Lower leg skin (tissue), 4 donors: ENCODE data around the gene ADPRH. TPM values are rescaled to one million over a fixed set of nuclear protein-coding genes. Genes with fewer than 3 reads are reported as not detected.

Source experiments
- DNase-seq, 2 donors: peaks; one replicate each; pipeline ENCODE4 v3.0.0-alpha.2; 2019; ENCODE audit warnings: low spot score in 2 of 2
- H3K4me3 ChIP-seq: fragments of 200-600 bp; sonication (generic); 2 replicates; pipeline ENCODE4 v1.5.1; 2017; ENCODE audit warnings: mild to moderate bottlenecking, low read depth; ENCODE audit not compliant: poor library complexity, severe bottlenecking
- CTCF ChIP-seq, 3 donors: fragments of 450-650 bp; IDR thresholded peaks; one replicate each; pipeline ENCODE4 v1.5.1; 2016; ENCODE audit warnings: antibody characterized with exemption in 3 of 3, mild to moderate bottlenecking in 3 of 3, moderate library complexity in 2 of 3
- POLR2A ChIP-seq, 2 donors: fragments of 450-650 bp; IDR thresholded peaks; one replicate each; pipeline ENCODE4 v1.6.1; 2016 to 2017; ENCODE audit warnings: antibody characterized with exemption in 2 of 2, mild to moderate bottlenecking in 1 of 2, moderate library complexity in 1 of 2
- whole genome bisulfite sequencing, 2 donors: methylation state at CpG; one replicate each; pipeline ENCODE4 v1.1.5; 2018; 5-methylcytosine and 5-hydroxymethylcytosine counted together
- intact Hi-C: fragments of 100-400 bp; cut with DNase I; formaldehyde crosslinking; loops from one replicate; pipeline ENCODE4 v1.15.0; 2023; ENCODE audit warnings: low total_unique reads
- total RNA-seq, 4 donors: library from RNA; depleted of rRNA; stranded (reverse); fragments of >200 nt; gene quantifications; one replicate each; pipeline ENCODE4 v1.1.0, GENCODE V29; 2016

Gene ADPRH
- total RNA-seq, 4 donors from 2014 or later: 1.1 to 3.6 (median 2.1) TPM

GRCh38 chr3:119580067-119580760 lies 922 bp downstream of the ADPRH start:
- peak overlapping the region; percentile 47 for H3K4me3 ChIP-seq
- intact Hi-C loops: no loop called here
- WGBS, 2 donors: 26 to 32% methylated on average over 16 of the region's 16 CpGs
- TF ChIP-seq CTCF (IDR thresholded peaks at IDR 0.05) (no peak), POLR2A (IDR thresholded peaks at IDR 0.05) (no peak)
- peak in 1 of 2 donors; percentile 21 for DNase-seq

DNA sequence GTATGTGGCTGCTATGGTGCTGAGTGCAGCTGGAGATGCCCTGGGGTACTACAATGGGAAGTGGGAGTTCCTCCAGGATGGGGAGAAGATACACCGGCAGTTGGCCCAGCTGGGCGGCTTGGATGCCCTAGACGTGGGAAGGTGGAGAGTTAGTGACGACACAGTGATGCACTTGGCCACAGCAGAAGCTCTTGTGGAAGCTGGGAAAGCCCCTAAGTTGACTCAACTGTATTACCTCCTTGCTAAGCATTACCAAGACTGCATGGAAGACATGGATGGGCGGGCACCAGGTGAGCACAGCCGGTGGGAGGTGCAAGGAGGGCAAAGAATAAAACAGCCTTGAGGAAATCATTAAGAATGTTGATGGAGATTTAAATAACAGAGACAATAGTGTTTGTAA lies 2.9 kb downstream of the ADPRH start:
- intact Hi-C loops: no loop called here
- H3K4me3 ChIP-seq: no peak overlapping the region
- WGBS, 2 donors: 58 to 68% methylated on average over 6 of the region's 6 CpGs
- DNase-seq: no peak
- TF ChIP-seq POLR2A (IDR thresholded peaks at IDR 0.05) (no peak), CTCF (IDR thresholded peaks at IDR 0.05) (no peak)

- TF ChIP-seq POLR2A (IDR thresholded peaks at IDR 0.05) (no peak), CTCF (IDR thresholded peaks at IDR 0.05) (no peak)
- DNase-seq: no peak
- WGBS, 2 donors: 94% methylated on average over 10 of the region's 10 CpGs
- no peak overlapping the region for H3K4me3 ChIP-seq
- intact Hi-C loops: no loop called here
Observed at GRCh38 chr3:119585208-119585607, 5.9 kb downstream of the ADPRH start.

DNA sequence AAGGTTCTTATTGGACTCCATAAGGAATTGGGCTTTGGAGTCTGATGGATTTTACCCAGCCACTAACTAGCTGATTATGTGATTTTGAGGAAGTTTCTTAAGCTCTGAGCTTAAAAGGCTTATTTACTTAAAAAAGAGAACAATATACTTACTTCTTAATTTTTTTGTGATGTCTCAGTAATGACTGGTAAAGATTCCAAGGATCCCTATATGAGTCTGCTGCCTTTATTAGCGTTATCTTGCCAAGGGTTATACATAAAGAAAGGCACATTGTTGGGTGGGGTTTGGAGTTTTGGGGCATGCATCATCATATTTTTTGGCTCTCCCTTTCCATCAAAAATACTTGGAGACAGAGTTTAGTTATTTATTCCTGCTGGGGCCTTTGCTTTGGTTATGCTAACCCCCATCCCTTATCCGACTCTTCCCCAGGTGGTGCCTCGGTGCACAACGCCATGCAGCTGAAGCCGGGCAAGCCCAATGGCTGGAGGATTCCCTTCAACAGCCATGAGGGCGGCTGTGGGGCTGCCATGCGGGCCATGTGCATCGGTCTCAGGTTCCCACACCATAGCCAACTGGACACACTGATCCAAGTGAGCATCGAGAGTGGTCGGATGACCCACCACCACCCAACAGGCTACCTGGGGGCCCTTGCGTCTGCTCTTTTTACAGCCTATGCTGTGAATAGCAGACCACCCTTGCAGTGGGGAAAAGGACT lies 6.7 kb downstream of the ADPRH start:
- intact Hi-C loops: no loop called here
- no peak overlapping the region for H3K4me3 ChIP-seq
- TF ChIP-seq CTCF (IDR thresholded peaks at IDR 0.05) (no peak), POLR2A (IDR thresholded peaks at IDR 0.05) (no peak)
- no peak for DNase-seq
- 89 to 93% methylated on average over 11 of the region's 11 CpGs for WGBS, 2 donors

DNA sequence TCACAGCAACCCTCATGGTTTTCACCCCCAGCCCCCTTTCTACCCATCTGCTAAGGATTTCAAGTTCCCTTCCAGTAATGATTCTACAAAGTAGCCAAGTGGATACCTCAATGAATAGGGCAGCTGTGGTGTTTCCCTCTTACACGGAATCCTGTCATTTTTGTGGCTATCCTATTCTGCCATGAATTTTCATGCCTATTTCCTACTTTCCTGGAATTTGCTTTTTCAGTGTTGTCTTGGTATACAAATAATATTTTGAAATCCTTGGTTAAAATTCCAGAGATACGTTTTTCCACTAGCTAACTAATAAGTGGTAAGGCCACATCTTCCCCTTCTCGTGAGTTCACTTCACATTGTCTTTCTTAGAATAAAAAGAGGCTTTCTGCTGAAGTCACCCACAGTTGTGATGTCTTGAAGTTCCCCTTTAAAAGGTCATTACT lies 7.5 kb downstream of the ADPRH start:
- DNase-seq: no peak
- no peak overlapping the region for H3K4me3 ChIP-seq
- 81 to 87% methylated on average over 3 of the region's 3 CpGs for whole genome bisulfite sequencing, 2 donors
- TF ChIP-seq POLR2A (IDR thresholded peaks at IDR 0.05): no peak
- intact Hi-C loops: no loop called here

- 74 to 76% methylated on average over 3 of the region's 3 CpGs for WGBS, 2 donors
- TF ChIP-seq POLR2A (IDR thresholded peaks at IDR 0.05): no peak
- TF ChIP-seq CTCF (IDR thresholded peaks at IDR 0.05): no peak
- DNase-seq: peak in 1 of 2 donors; percentile 35
- no peak overlapping the region for H3K4me3 ChIP-seq
- intact Hi-C loops: no loop called here
Observed at GRCh38 chr3:119588112-119588511, 8.8 kb downstream of the ADPRH start.
